ENCODE measurements around the gene SAMD11. TPM values are rescaled to one million over a fixed set of nuclear protein-coding genes. Genes with fewer than 3 reads are reported as not detected.

Gene SAMD11
- total and polyA plus RNA-seq, 8 donors, result 3.5 to 23.3 (median 4.6) TPM; not detected in 1

DNA sequence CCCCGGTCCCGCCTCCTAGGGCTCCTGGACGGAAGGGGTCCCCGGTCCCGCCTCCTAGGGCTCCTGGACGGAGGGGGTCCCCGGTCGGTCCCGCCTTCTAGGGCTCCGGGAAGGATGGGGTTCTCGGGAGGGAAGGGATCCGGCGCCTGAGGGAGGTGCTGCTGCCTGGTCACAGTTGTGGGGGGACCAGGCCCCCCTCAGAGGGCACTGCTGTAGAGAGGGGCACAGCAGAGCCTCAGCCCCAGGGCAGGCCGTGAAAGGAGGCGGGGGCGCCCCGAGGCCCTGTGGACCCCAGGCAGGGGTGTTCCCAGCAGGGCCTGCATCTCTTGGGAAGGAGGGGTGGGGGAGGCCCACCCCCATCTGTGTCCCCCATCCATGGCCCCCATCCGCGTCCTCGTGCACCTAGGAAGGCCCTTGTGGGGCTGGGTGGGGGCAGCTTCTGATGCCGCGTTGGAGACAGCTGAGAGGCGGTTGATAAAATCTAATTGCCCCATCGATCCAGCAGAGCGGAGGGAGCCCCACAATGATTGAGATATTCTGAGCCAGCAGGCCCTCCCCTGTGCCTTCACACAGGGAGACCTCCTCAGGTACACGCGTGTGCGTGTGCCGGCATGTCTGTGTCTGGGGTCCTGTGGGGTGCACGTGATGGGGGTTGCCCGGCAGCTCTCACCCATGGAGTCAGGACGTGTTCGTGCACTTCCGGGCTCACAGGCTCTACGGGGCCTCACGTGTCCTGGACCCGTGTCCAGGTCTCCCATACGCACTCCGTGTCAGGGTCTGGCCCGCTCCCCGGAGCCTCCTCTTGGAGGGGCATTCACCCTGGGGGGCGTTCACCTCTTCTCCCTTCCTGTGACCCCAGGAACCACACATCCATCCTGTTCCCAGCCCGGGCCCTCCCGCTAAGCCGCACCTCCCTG, 12.9 kb downstream of the SAMD11 start:
- no peak overlapping the region for H3K4me3 ChIP-seq
- H3K9me3 ChIP-seq, result no peaks in the 10 kb centered on the region
- TF ChIP-seq, protein P1, sequence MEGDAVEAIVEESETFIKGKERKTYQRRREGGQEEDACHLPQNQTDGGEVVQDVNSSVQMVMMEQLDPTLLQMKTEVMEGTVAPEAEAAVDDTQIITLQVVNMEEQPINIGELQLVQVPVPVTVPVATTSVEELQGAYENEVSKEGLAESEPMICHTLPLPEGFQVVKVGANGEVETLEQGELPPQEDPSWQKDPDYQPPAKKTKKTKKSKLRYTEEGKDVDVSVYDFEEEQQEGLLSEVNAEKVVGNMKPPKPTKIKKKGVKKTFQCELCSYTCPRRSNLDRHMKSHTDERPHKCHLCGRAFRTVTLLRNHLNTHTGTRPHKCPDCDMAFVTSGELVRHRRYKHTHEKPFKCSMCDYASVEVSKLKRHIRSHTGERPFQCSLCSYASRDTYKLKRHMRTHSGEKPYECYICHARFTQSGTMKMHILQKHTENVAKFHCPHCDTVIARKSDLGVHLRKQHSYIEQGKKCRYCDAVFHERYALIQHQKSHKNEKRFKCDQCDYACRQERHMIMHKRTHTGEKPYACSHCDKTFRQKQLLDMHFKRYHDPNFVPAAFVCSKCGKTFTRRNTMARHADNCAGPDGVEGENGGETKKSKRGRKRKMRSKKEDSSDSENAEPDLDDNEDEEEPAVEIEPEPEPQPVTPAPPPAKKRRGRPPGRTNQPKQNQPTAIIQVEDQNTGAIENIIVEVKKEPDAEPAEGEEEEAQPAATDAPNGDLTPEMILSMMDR (IDR thresholded peaks at IDR 0.05), result no peak
- no peak for TF ChIP-seq POLR2A (IDR thresholded peaks at IDR 0.05)
- no peak for TF ChIP-seq POLR2AphosphoS5 (IDR thresholded peaks at IDR 0.05)
- TF ChIP-seq EP300 (IDR thresholded peaks at IDR 0.05), result no peak
- DNase-seq, result peak in 1 of 2 donors; percentile 10
- intact Hi-C loops (cut with DNase I; ENCODE audit: low total_unique reads), result no loop called here
- peaks cover 0 to 88% (median 49%) of the 10 kb centered on the region in 3 donors for H3K27me3 ChIP-seq
- H3K4me1 ChIP-seq, result peaks cover 39 to 71% (median 58%) of the 10 kb centered on the region in 4 donors
- 70 to 88% (median 79%) methylated on average over 29 to 45 of the region's 45 CpGs for WGBS, 5 donors
- H3K27ac ChIP-seq, result no peak overlapping the region
- H3K36me3 ChIP-seq, result no peaks in the 10 kb centered on the region

- peaks cover 48 to 76% (median 65%) of the 10 kb centered on the region in 4 donors for H3K4me1 ChIP-seq
- no peak overlapping the region for H3K27ac ChIP-seq
- WGBS, 5 donors, result 81 to 87% (median 82%) methylated on average over 8 to 16 of the region's 16 CpGs
- no peak overlapping the region for H3K4me3 ChIP-seq
- no peaks in the 10 kb centered on the region for H3K36me3 ChIP-seq
- H3K9me3 ChIP-seq, result no peaks in the 10 kb centered on the region
- peak in 1 of 2 donors; percentile 9 for DNase-seq
- TF ChIP-seq, protein P1 (IDR thresholded peaks at IDR 0.05), result no peak
- TF ChIP-seq POLR2AphosphoS5 (IDR thresholded peaks at IDR 0.05) (no peak), EP300 (IDR thresholded peaks at IDR 0.05) (no peak), POLR2A (IDR thresholded peaks at IDR 0.05) (no peak)
- intact Hi-C loops (cut with DNase I; ENCODE audit: low total_unique reads), result no loop called here
- peaks cover 0 to 93% (median 59%) of the 10 kb centered on the region in 3 donors for H3K27me3 ChIP-seq
Measured at GRCh38 chr1:937521-937920, 13.8 kb downstream of the SAMD11 start.

DNA sequence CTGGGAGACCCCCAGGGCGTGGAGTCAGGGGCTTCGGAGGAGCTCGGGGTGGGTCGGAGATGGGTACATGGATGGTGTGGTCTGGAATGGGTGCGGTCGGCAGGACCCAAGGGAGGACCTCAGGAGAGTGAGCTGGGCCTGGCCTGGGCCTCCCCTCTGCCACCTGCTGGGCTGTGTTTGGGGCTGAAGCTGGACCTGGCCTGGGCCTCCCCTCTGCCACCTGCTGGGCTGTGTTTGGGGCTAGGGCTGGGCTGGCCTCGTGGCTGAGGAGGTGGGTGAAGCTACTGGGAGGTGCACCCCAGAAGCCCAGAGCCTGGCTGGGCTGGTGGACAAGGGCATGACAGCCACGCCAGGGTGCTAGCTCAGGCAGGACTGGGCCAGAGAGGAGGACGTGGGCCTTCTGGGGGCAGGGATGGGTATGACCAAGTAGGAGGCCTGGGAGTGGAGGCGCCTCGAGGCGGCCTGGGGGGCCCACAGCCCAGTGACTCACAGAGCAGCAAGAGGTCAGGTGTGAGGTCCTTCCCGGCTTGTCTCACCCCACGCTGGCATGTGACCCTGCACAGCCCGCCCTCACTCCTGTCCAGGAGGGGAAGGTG, 14.5 kb downstream of the SAMD11 start:
- TF ChIP-seq, protein P1 (IDR thresholded peaks at IDR 0.05), result peak in 5 of 7 experiments; percentile 36 to 82 (median 70)
- no peak for TF ChIP-seq EP300 (IDR thresholded peaks at IDR 0.05)
- intact Hi-C loops (cut with DNase I; ENCODE audit: low total_unique reads), result no loop called here
- H3K27me3 ChIP-seq, result peaks cover 0 to 93% (median 65%) of the 10 kb centered on the region in 3 donors
- peak overlapping the region in 1 of 5 donors; percentile 7 for H3K27ac ChIP-seq
- H3K9me3 ChIP-seq, result no peaks in the 10 kb centered on the region
- H3K4me3 ChIP-seq, result no peak overlapping the region
- peak; percentile 76 to 82 for DNase-seq
- no peaks in the 10 kb centered on the region for H3K36me3 ChIP-seq
- H3K4me1 ChIP-seq, result peaks cover 51 to 76% (median 65%) of the 10 kb centered on the region in 4 donors
- 39 to 68% (median 66%) methylated on average over 14 to 15 of the region's 15 CpGs for WGBS, 5 donors

DNA sequence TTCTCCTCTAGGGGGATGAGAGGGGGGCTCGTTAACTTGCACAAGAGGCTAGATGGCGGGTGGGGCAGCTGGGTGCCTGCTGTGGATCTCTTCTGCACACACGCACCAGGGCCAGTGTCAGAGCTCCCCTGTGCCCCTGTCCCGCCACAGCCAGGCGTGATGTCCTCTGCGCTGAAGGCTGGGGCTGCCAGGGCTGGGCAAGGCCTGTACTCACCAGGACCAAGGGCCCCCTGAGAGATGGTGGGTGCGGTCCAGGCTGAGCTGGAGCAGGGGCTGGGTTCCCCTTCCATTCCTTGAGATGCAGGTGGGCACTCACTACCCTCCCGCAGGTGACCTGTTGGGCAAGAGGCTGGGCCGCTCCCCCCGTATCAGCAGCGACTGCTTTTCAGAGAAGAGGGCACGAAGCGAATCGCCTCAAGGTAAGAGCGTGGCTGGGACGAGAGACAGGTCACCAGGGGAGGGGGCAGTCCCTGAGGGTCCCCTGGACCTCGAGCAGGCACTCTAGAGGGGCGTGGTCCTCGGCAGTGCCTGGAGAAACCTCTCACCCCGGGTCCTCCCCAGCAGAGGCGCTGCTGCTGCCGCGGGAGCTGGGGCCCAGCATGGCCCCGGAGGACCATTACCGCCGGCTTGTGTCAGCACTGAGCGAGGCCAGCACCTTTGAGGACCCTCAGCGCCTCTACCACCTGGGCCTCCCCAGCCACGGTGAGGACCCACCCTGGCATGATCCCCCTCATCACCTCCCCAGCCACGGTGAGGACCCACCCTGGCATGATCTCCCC, 15.2 kb downstream of the SAMD11 start:
- intact Hi-C loops (cut with DNase I; ENCODE audit: low total_unique reads), result no loop called here
- TF ChIP-seq POLR2AphosphoS5 (IDR thresholded peaks at IDR 0.05) (no peak), POLR2A (IDR thresholded peaks at IDR 0.05) (no peak), EP300 (IDR thresholded peaks at IDR 0.05) (no peak)
- TF ChIP-seq, protein P1 (IDR thresholded peaks at IDR 0.05), result no peak
- Histone ChIP-seq H3K4me1 (peaks cover 46 to 76% (median 63%) of the 10 kb centered on the region in 4 donors), H3K36me3 (no peaks in the 10 kb centered on the region), H3K4me3 (no peak overlapping the region), H3K27me3 (peaks cover 0 to 93% (median 67%) of the 10 kb centered on the region in 3 donors), H3K27ac (no peak overlapping the region), H3K9me3 (no peaks in the 10 kb centered on the region)
- DNase-seq, result peak in 1 of 2 donors; percentile 37
- WGBS, 5 donors, result 66 to 81% (median 75%) methylated on average over 23 to 30 of the region's 30 CpGs
